Transverse colon (tissue), 4 donors: ENCODE results near the gene APEX2. TPM values are rescaled to one million over a fixed set of nuclear protein-coding genes. Genes with fewer than 3 reads are reported as not detected.

Source experiments
- DNase-seq: peaks from one replicate; pipeline ENCODE4 v3.0.0-alpha.2; 2019
- H3K27ac ChIP-seq, 4 donors: fragments of 200-600 bp; sonication (generic); 2 replicates each; pipeline ENCODE4 v1.5.1; 2016 to 2018; ENCODE audit warnings: inconsistent platforms in 4 of 4
- H3K27me3 ChIP-seq: fragments of 200-600 bp; sonication (generic); 2 replicates; pipeline ENCODE4 v1.5.1; 2017; ENCODE audit warnings: inconsistent platforms
- H3K36me3 ChIP-seq, 4 donors: fragments of 200-600 bp; sonication (generic); 2 replicates each; pipeline ENCODE4 v1.5.1; 2017 to 2019; ENCODE audit warnings: inconsistent platforms in 4 of 4
- H3K4me1 ChIP-seq, 4 donors: fragments of 200-600 bp; sonication (generic); 2 replicates each; pipeline ENCODE4 v1.5.1; 2017 to 2020; ENCODE audit warnings: inconsistent platforms in 4 of 4
- H3K4me3 ChIP-seq, 4 donors: fragments of 200-600 bp; sonication (generic); 1 replicate in 1 of 4; 2 replicates in 3 of 4; pipeline versions ENCODE4 v1.5.1 to v1.6.1; 2017 to 2019; ENCODE audit warnings: inconsistent platforms in 4 of 4
- H3K9me3 ChIP-seq, 2 donors: fragments of 200-600 bp; sonication (generic); 2 replicates each; pipeline ENCODE4 v1.5.1; 2017 to 2019; ENCODE audit warnings: inconsistent platforms in 2 of 2
- CTCF ChIP-seq, 5 experiments: fragments of 200-600 bp in 3 of 5; fragments of 450-650 bp in 2 of 5; sonication (generic) in 3 of 5; IDR thresholded peaks; 1 replicate in 2 of 5; 2 replicates in 3 of 5; pipeline ENCODE4 v1.5.1; 2016 to 2017; ENCODE audit warnings: antibody characterized with exemption in 5 of 5, inconsistent platforms in 3 of 5, mild to moderate bottlenecking in 2 of 5, moderate library complexity in 1 of 5
- EP300 ChIP-seq: sonication (generic); formaldehyde crosslinking; IDR thresholded peaks from one replicate; pipeline ENCODE4 v1.6.1; 2017; ENCODE audit warnings: antibody characterized with exemption, low read depth
- POLR2A ChIP-seq: fragments of 450-650 bp; IDR thresholded peaks from one replicate; pipeline ENCODE4 v1.6.1; 2016; ENCODE audit warnings: antibody characterized with exemption, mild to moderate bottlenecking, moderate library complexity
- POLR2AphosphoS5 ChIP-seq, 3 donors: sonication (generic); formaldehyde crosslinking; IDR thresholded peaks; one replicate each; pipeline ENCODE4 v1.6.1; 2016; ENCODE audit warnings: antibody characterized with exemption in 3 of 3
- whole genome bisulfite sequencing, 2 donors: methylation state at CpG; one replicate each; pipeline ENCODE4 v1.1.5; 2018; ENCODE audit warnings: low coverage in 1 of 2; 5-methylcytosine and 5-hydroxymethylcytosine counted together
- in situ Hi-C, 4 donors: fragments of 200-750 bp; cut with MboI; loops; one replicate each; pipeline versions ENCODE4 v1.15.0 to v1.15.1; 2017; ENCODE audit warnings: low sequenced_read_pairs in 3 of 4, low pct_ligation_motif_present in 1 of 4, low pct_unique_long_range_greater_than_20kb in 1 of 4
- intact Hi-C: fragments of 100-400 bp; cut with DNase I; formaldehyde crosslinking; loops from one replicate; pipeline ENCODE4 v1.15.1; 2023; ENCODE audit warnings: low total_unique reads
- total RNA-seq, 4 donors: library from RNA; depleted of rRNA; stranded (reverse); fragments of >200 nt; gene quantifications; one replicate each; pipeline ENCODE4 v1.1.0, GENCODE V29; 2016

The APEX2 gene
- total RNA-seq, 4 donors from 2014 or later = 3.2 to 22.1 (median 14.3) TPM

- TF ChIP-seq POLR2AphosphoS5 (IDR thresholded peaks at IDR 0.05) (no peak), POLR2A (no peak), EP300 (no peak), CTCF (IDR thresholded peaks at IDR 0.05) (no peak)
- no peak for DNase-seq
- no peak overlapping the region for H3K4me3 ChIP-seq
- no peaks in the 10 kb centered on the region for H3K4me1 ChIP-seq
- no peaks in the 10 kb centered on the region for H3K27me3 ChIP-seq
- no peaks in the 10 kb centered on the region for H3K36me3 ChIP-seq
- intact Hi-C loops = no loop called here
- H3K27ac ChIP-seq = no peak overlapping the region
- WGBS, 2 donors = 92% methylated on average over 4 of the region's 4 CpGs; no CpG with 5 or more reads in 1 of the 2 donors
- H3K9me3 ChIP-seq = no peaks in the 10 kb centered on the region
- in situ Hi-C loops = no loop called here
Measured at GRCh38 chrX:55014897-55015299, 14.7 kb downstream of the APEX2 start.

- H3K27me3 ChIP-seq = no peaks in the 10 kb centered on the region
- no peak overlapping the region for H3K27ac ChIP-seq
- H3K9me3 ChIP-seq = no peaks in the 10 kb centered on the region
- intact Hi-C loops = no loop called here
- no peak for DNase-seq
- no peak overlapping the region for H3K4me3 ChIP-seq
- in situ Hi-C loops = no loop called here
- no peaks in the 10 kb centered on the region for H3K36me3 ChIP-seq
- H3K4me1 ChIP-seq = no peaks in the 10 kb centered on the region
- no peak for TF ChIP-seq POLR2AphosphoS5 (IDR thresholded peaks at IDR 0.05)
- TF ChIP-seq POLR2A = no peak
Measured at GRCh38 chrX:55026143-55026542, 26.0 kb downstream of the APEX2 start.

GRCh38 chrX:55026840-55027239, 26.7 kb downstream of the APEX2 start:
- Histone ChIP-seq H3K27me3 (no peaks in the 10 kb centered on the region), H3K27ac (no peak overlapping the region), H3K4me3 (no peak overlapping the region), H3K36me3 (no peaks in the 10 kb centered on the region), H3K9me3 (no peaks in the 10 kb centered on the region), H3K4me1 (no peaks in the 10 kb centered on the region)
- 44 to 70% methylated on average over 2 of the region's 2 CpGs for WGBS, 2 donors
- in situ Hi-C loops (no loop called here), intact Hi-C loops (no loop called here)
- DNase-seq = no peak
- TF ChIP-seq POLR2AphosphoS5 (IDR thresholded peaks at IDR 0.05) (no peak), POLR2A (no peak), CTCF (IDR thresholded peaks at IDR 0.05) (no peak), EP300 (no peak)

- TF ChIP-seq EP300 = no peak
- TF ChIP-seq POLR2AphosphoS5 (IDR thresholded peaks at IDR 0.05) = no peak
- TF ChIP-seq CTCF (IDR thresholded peaks at IDR 0.05) = no peak
- no peak for TF ChIP-seq POLR2A
- H3K4me1 ChIP-seq = no peaks in the 10 kb centered on the region
- no peak overlapping the region for H3K4me3 ChIP-seq
- no peak overlapping the region for H3K27ac ChIP-seq
- no peaks in the 10 kb centered on the region for H3K27me3 ChIP-seq
- DNase-seq = no peak
- no peaks in the 10 kb centered on the region for H3K9me3 ChIP-seq
- no peaks in the 10 kb centered on the region for H3K36me3 ChIP-seq
- intact Hi-C loops = no loop called here
- 61% methylated on average over 4 of the region's 4 CpGs; no CpG with 5 or more reads in 1 of the 2 donors for WGBS, 2 donors
- in situ Hi-C loops = no loop called here
Measured at GRCh38 chrX:55028040-55028439, 27.9 kb downstream of the APEX2 start.

GRCh38 chrX:55028611-55029010, 28.4 kb downstream of the APEX2 start:
- no peak for TF ChIP-seq EP300
- no peak for TF ChIP-seq POLR2AphosphoS5 (IDR thresholded peaks at IDR 0.05)
- no peak for TF ChIP-seq CTCF (IDR thresholded peaks at IDR 0.05)
- TF ChIP-seq POLR2A = no peak
- no peak for DNase-seq
- H3K36me3 ChIP-seq = no peaks in the 10 kb centered on the region
- no peaks in the 10 kb centered on the region for H3K9me3 ChIP-seq
- no peak overlapping the region for H3K4me3 ChIP-seq
- no peak overlapping the region for H3K27ac ChIP-seq
- intact Hi-C loops = no loop called here
- H3K27me3 ChIP-seq = no peaks in the 10 kb centered on the region
- no peaks in the 10 kb centered on the region for H3K4me1 ChIP-seq
- in situ Hi-C loops = no loop called here
